Smooth muscle cell (in vitro differentiated cells): ENCODE results near the gene TMA7B. TPM values are rescaled to one million over a fixed set of nuclear protein-coding genes. Genes with fewer than 3 reads are reported as not detected.

Source experiments
- DNase-seq: peaks from one replicate; lab custom pipeline; 2025; ENCODE audit not compliant: unreplicated experiment; lab: John Stamatoyannopoulos, UW
- H2AFZ ChIP-seq: fragments of 200-600 bp; sonication (generic); 2 replicates; pipeline ENCODE4 v1.6.0; 2016; ENCODE audit warnings: antibody characterized with exemption, low read depth, mild to moderate bottlenecking
- H3F3A ChIP-seq: fragments of 200-600 bp; sonication (generic); 2 replicates; pipeline ENCODE4 v1.6.0; 2017; ENCODE audit warnings: antibody characterized with exemption, low read depth
- H3K27ac ChIP-seq: fragments of 200-600 bp; sonication (generic); 2 replicates; pipeline ENCODE4 v1.5.1; 2016; ENCODE audit warnings: low read depth, mild to moderate bottlenecking
- H3K27me3 ChIP-seq: fragments of 200-600 bp; sonication (generic); 2 replicates; pipeline ENCODE4 v1.6.1; 2016; ENCODE audit warnings: low read depth, mild to moderate bottlenecking
- H3K36me3 ChIP-seq: fragments of 200-600 bp; sonication (generic); 2 replicates; pipeline ENCODE4 v1.5.1; 2016; ENCODE audit warnings: low read depth
- H3K4me1 ChIP-seq: fragments of 200-600 bp; sonication (generic); 2 replicates; pipeline ENCODE4 v1.5.1; 2016; ENCODE audit warnings: low read depth
- H3K4me2 ChIP-seq: fragments of 200-600 bp; sonication (generic); 2 replicates; pipeline ENCODE4 v1.6.0; 2016; ENCODE audit warnings: mild to moderate bottlenecking
- H3K4me3 ChIP-seq: fragments of 200-600 bp; sonication (generic); 2 replicates; pipeline ENCODE4 v1.5.1; 2016; ENCODE audit warnings: mild to moderate bottlenecking
- H3K79me2 ChIP-seq: fragments of 200-600 bp; sonication (generic); 2 replicates; pipeline ENCODE4 v1.6.0; 2016; ENCODE audit warnings: low read depth, mild to moderate bottlenecking
- H3K9ac ChIP-seq: fragments of 200-600 bp; sonication (generic); 2 replicates; pipeline ENCODE4 v1.6.0; 2016; ENCODE audit warnings: low read depth
- H3K9me3 ChIP-seq: fragments of 200-600 bp; sonication (generic); replicated peaks from 2 replicates; pipeline ENCODE4 v1.5.1; 2016; ENCODE audit warnings: low read depth
- H4K20me1 ChIP-seq: fragments of 200-600 bp; sonication (generic); 2 replicates; pipeline ENCODE4 v1.6.0; 2016; ENCODE audit warnings: low read depth
- WGBS: methylation state at CpG from one replicate; pipeline ENCODE4 v1.1.7; 2016; ENCODE audit warnings: low lambda C conversion rate; 5-methylcytosine and 5-hydroxymethylcytosine counted together
- polyA plus RNA-seq: library from polyadenylated mRNA; unstranded; fragments of >200 nt; fragmentation: Nextera tagmentation; extraction: Ambion mirVana; gene quantifications from 2 replicates; pipeline ENCODE4 v1.2.1, GENCODE V29; 2016
- total RNA-seq: library from RNA; depleted of rRNA; stranded (reverse); fragments of >200 nt; gene quantifications from 2 replicates; pipeline ENCODE4 v1.2.3, GENCODE V29; 2014
- TF ChIP-seq, protein P1 (sequence below): fragments of 200-600 bp; sonication (generic); IDR thresholded peaks from 2 replicates; pipeline ENCODE4 v1.5.1; 2017; ENCODE audit warnings: borderline replicate concordance, mild to moderate bottlenecking, antibody characterized with exemption; ENCODE audit not compliant: insufficient read depth, poor library complexity, severe bottlenecking

The TMA7B gene
- total and polyA plus RNA-seq, 2 experiments from 2014 or later, result not detected

DNA sequence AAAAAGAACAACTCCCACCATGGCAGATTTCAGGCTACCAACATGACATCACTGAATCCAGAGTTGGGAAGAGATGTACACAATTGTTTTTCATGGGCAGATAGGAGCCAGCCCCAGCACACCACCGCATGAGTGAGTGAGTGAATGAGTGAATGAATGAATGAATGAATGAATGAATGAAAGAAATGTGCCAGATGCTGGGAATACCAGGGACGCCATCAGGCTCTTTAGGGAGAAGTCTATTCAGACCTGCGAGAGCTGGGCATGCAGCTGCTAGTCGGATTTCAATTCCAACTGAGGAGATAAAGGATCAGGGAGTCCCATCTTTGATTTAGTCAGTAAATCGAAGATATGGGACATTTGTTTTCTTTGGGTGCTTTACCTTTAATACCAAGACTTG lies 19.3 kb downstream of the TMA7B start:
- Histone ChIP-seq H4K20me1 (no peaks in the 10 kb centered on the region), H3K4me2 (no peak overlapping the region), H3F3A (no peaks in the 10 kb centered on the region), H3K79me2 (no peaks in the 10 kb centered on the region), H3K9ac (no peak overlapping the region), H3K4me3 (no peak overlapping the region), H3K27me3 (peaks cover 16% of the 10 kb centered on the region), H3K36me3 (no peaks in the 10 kb centered on the region), H3K4me1 (no peaks in the 10 kb centered on the region), H2AFZ (no peak overlapping the region), H3K9me3 (no peaks in the 10 kb centered on the region), H3K27ac (no peak overlapping the region)
- WGBS, result 94% methylated on average over 5 of the region's 5 CpGs
- TF ChIP-seq, protein P1, sequence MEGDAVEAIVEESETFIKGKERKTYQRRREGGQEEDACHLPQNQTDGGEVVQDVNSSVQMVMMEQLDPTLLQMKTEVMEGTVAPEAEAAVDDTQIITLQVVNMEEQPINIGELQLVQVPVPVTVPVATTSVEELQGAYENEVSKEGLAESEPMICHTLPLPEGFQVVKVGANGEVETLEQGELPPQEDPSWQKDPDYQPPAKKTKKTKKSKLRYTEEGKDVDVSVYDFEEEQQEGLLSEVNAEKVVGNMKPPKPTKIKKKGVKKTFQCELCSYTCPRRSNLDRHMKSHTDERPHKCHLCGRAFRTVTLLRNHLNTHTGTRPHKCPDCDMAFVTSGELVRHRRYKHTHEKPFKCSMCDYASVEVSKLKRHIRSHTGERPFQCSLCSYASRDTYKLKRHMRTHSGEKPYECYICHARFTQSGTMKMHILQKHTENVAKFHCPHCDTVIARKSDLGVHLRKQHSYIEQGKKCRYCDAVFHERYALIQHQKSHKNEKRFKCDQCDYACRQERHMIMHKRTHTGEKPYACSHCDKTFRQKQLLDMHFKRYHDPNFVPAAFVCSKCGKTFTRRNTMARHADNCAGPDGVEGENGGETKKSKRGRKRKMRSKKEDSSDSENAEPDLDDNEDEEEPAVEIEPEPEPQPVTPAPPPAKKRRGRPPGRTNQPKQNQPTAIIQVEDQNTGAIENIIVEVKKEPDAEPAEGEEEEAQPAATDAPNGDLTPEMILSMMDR, result no peak
- DNase-seq, result no peak

DNA sequence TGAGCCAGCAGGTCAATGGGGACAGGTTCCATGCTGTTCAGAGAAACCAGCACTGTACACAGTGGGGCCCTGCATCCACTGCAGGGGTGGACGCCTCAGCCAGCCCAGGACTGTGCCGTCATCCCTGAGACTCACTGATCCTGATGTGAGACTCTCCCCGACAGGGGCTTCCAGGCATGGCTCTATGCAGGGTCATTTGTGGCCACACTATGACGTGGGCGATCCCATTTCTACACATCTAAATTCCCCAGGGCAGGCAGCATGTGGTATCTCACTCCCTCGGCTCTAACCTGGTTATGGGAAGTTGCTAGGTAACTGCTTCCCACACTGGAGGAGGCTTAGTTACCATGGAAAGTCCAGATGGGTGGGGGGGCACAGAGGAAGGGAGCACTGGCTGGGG lies 20.4 kb downstream of the TMA7B start:
- Histone ChIP-seq H3K79me2 (no peaks in the 10 kb centered on the region), H3K27me3 (peaks cover 16% of the 10 kb centered on the region), H3F3A (no peaks in the 10 kb centered on the region), H3K4me2 (no peak overlapping the region), H3K4me1 (no peaks in the 10 kb centered on the region), H3K4me3 (no peak overlapping the region), H2AFZ (no peak overlapping the region), H3K36me3 (no peaks in the 10 kb centered on the region), H3K27ac (no peak overlapping the region), H3K9me3 (no peaks in the 10 kb centered on the region), H4K20me1 (no peaks in the 10 kb centered on the region), H3K9ac (no peak overlapping the region)
- DNase-seq, result no peak
- WGBS, result 73% methylated on average over 6 of the region's 6 CpGs
- TF ChIP-seq, protein P1, result no peak

DNA sequence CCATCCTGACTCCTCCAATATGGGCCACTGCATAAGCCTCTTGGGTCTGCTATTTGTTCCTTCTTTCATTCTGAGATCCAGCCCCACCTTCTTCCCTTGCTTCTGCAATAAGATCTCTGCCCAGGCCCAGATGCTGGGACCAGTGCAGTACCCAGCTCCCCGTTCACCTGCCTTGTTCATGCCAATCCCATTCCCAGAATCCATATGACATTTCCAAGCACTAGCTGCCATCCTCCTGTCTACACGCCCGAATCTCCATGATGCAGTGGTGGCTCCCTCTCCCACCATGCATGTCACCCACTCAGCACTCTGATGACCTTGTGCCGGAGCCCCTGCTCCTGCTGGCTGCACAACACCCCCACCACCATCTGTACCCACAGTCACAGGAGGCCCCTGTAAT lies 23.1 kb downstream of the TMA7B start:
- Histone ChIP-seq H3K36me3 (no peaks in the 10 kb centered on the region), H3K4me3 (no peak overlapping the region), H3K79me2 (no peaks in the 10 kb centered on the region), H3K4me1 (no peaks in the 10 kb centered on the region), H3K4me2 (no peak overlapping the region), H2AFZ (no peak overlapping the region), H3K9ac (no peak overlapping the region), H4K20me1 (no peaks in the 10 kb centered on the region), H3K9me3 (no peaks in the 10 kb centered on the region), H3K27ac (no peak overlapping the region), H3F3A (no peaks in the 10 kb centered on the region), H3K27me3 (peaks cover 3% of the 10 kb centered on the region)
- no peak for DNase-seq
- 88% methylated on average over 4 of the region's 4 CpGs for WGBS
- TF ChIP-seq, protein P1, result no peak

DNA sequence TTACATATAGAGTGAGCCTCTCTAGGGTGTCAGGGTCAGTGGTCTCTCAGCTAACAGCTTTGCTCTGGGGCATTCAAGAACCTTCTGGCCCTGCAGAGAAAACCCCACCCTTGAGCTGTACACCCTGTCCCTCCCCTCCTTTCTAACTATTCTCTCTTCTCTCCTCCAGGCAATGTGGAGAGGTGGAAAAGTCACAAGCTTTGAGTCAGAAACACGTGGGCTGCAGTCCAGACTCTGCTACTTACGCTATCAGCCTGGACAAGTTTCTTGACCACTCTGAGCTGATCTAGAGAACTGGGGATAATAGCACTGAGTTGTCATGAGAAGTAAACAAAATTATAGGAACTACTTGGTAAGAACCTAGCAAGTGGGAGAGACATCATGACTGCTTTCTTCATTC lies 23.8 kb downstream of the TMA7B start:
- peaks cover 9% of the 10 kb centered on the region for H3K27me3 ChIP-seq
- no peak overlapping the region for H3K9ac ChIP-seq
- H4K20me1 ChIP-seq, result no peaks in the 10 kb centered on the region
- no peak overlapping the region for H3K4me3 ChIP-seq
- H3K4me2 ChIP-seq, result no peak overlapping the region
- 14% methylated on average over 2 of the region's 2 CpGs for WGBS
- no peak for DNase-seq
- H2AFZ ChIP-seq, result no peak overlapping the region
- no peaks in the 10 kb centered on the region for H3F3A ChIP-seq
- H3K27ac ChIP-seq, result no peak overlapping the region
- H3K9me3 ChIP-seq, result no peaks in the 10 kb centered on the region
- H3K4me1 ChIP-seq, result no peaks in the 10 kb centered on the region
- TF ChIP-seq, protein P1, result no peak
- no peaks in the 10 kb centered on the region for H3K36me3 ChIP-seq
- no peaks in the 10 kb centered on the region for H3K79me2 ChIP-seq
